Measurements from ENCODE around the gene METTL27.
"Not testable (repeated sequence)": the region's sequence is repeated elsewhere in the genome, so short reads cannot be mapped to it uniquely, and the experiment has no call there.

Gene METTL27

GRCh38 chr7:73842067-73842976, at the start of gene METTL27:
Gene METTL27, minus strand, starts transcription at chr7:73842516. Its CDS starts 376 bp downstream, at chr7:73842140.
- peak; percentile 89 for DNase-seq

GRCh38 chr7:73891178-73891885, 49.0 kb upstream of the METTL27 start:
- DNase-seq: no peak

GRCh38 chr7:73890555-73891147, 48.3 kb upstream of the METTL27 start:
- DNase-seq: no peak

- no peak for DNase-seq
These were observed 46.6 kb upstream of the METTL27 start for GRCh38 chr7:73888959-73889358.

- no peak for DNase-seq
These were observed 45.4 kb upstream of the METTL27 start for GRCh38 chr7:73887762-73888161.

GRCh38 chr7:73885975-73886798, 43.9 kb upstream of the METTL27 start:
- no peak for DNase-seq

- no peak for DNase-seq
These were observed 43.2 kb upstream of the METTL27 start for GRCh38 chr7:73885433-73885974.

GRCh38 chr7:73884867-73885422, 42.6 kb upstream of the METTL27 start:
- DNase-seq: not testable (repeated sequence)

GRCh38 chr7:73882047-73882402, 39.7 kb upstream of the METTL27 start:
- no peak for DNase-seq

GRCh38 chr7:73881352-73882046, 39.2 kb upstream of the METTL27 start:
- DNase-seq: no peak

GRCh38 chr7:73880755-73881328, 38.5 kb upstream of the METTL27 start:
- DNase-seq: no peak

- DNase-seq: no peak
These were observed 37.8 kb upstream of the METTL27 start for GRCh38 chr7:73879977-73880681.

GRCh38 chr7:73876973-73877372, 34.7 kb upstream of the METTL27 start:
- no peak for DNase-seq

GRCh38 chr7:73876361-73876760, 34.0 kb upstream of the METTL27 start:
- DNase-seq: no peak

- no peak for DNase-seq
These were observed 30.0 kb upstream of the METTL27 start for GRCh38 chr7:73872056-73872908.

GRCh38 chr7:73871163-73872011, 29.1 kb upstream of the METTL27 start:
- no peak for DNase-seq

- DNase-seq: no peak
These were observed 27.8 kb upstream of the METTL27 start for GRCh38 chr7:73870041-73870492.

Measured in activated gamma-delta T cell treated with Interleukin-2 at 50 U/mL for 16 hours (primary cell).